B cell (primary cell): Measurements from ENCODE around the gene SLK. TPM values are rescaled to one million over a fixed set of nuclear protein-coding genes. Genes with fewer than 3 reads are reported as not detected.

Source experiments
- ATAC-seq: fragments of 200-7000 bp; cut with Tn5 transposase; one replicate; pipeline ENCODE4 v1.10.0; 2021; ENCODE audit warnings: low read depth, mild to moderate bottlenecking, moderate number of reproducible peaks, moderate library complexity
- CTCF ChIA-PET: fragments of 350-600 bp; sonication (Branson Sonifier 250); formaldehyde crosslinking; loops from one replicate; lab custom pipeline; 2021; ENCODE audit warnings: antibody characterized with exemption, inconsistent platforms; lab: Charles Lee
- POLR2A ChIA-PET: fragments of 350-600 bp; sonication (Branson Sonifier 250); formaldehyde crosslinking; loops from one replicate; lab custom pipeline; 2021; ENCODE audit warnings: antibody characterized with exemption; lab: Charles Lee
- DNase-seq: peaks from one replicate; pipeline ENCODE4 v3.0.0; 2013
- H2AFZ ChIP-seq: 2 replicates; pipeline ENCODE4 v1.6.1; 2012; ENCODE audit warnings: mild to moderate bottlenecking, low read depth, low read length; ENCODE audit not compliant: insufficient read depth, poor library complexity, severe bottlenecking
- H3K27ac ChIP-seq, 2 donors: 1 replicate in 1 of 2; 2 replicates in 1 of 2; pipeline ENCODE4 v1.5.1; 2012 to 2013; ENCODE audit warnings: low read length in 2 of 2, mild to moderate bottlenecking in 2 of 2, moderate library complexity in 1 of 2
- H3K27me3 ChIP-seq, 4 experiments: fragments of 200-600 bp in 1 of 4; sonication (generic) in 1 of 4; replicated peaks in 1 of 4; 1 replicate in 2 of 4; 2 replicates in 2 of 4; pipeline versions ENCODE4 v1.6.1 to v1.7.0; 2013 to 2016; ENCODE audit warnings: low read length in 3 of 4, mild to moderate bottlenecking in 2 of 4, mixed read lengths in 1 of 4, moderate library complexity in 1 of 4; ENCODE audit not compliant: insufficient read depth in 4 of 4, control insufficient read depth in 3 of 4; ENCODE audit errors: control extremely low read depth in 1 of 4
- H3K36me3 ChIP-seq, 2 experiments: replicated peaks in 1 of 2; 1 replicate in 1 of 2; 2 replicates in 1 of 2; pipeline versions ENCODE4 v1.6.1 to v1.7.1; 2013; ENCODE audit warnings: low read length in 1 of 2; ENCODE audit not compliant: insufficient read depth in 2 of 2, control insufficient read depth in 1 of 2; ENCODE audit errors: control extremely low read depth in 1 of 2, extremely low read depth in 1 of 2
- H3K4me1 ChIP-seq, 2 donors: fragments of 200-600 bp in 1 of 2; sonication (generic) in 1 of 2; 1 replicate in 1 of 2; 2 replicates in 1 of 2; pipeline versions ENCODE4 v1.5.1 to v1.6.1; 2013 to 2017; ENCODE audit warnings: low read length in 2 of 2; ENCODE audit not compliant: control insufficient read depth in 2 of 2, insufficient read depth in 2 of 2
- H3K4me2 ChIP-seq: replicated peaks from 2 replicates; pipeline ENCODE3; 2012; ENCODE audit warnings: mild to moderate bottlenecking, low read depth, low read length; ENCODE audit not compliant: poor library complexity, severe bottlenecking
- H3K4me3 ChIP-seq, 5 experiments: fragments of 200-600 bp in 1 of 5; sonication (generic) in 1 of 5; 1 replicate in 3 of 5; 2 replicates in 2 of 5; pipeline versions ENCODE4 v1.5.1 to v1.7.0; 2011 to 2016; ENCODE audit warnings: low read length in 4 of 5, mild to moderate bottlenecking in 4 of 5, low read depth in 2 of 5, control low read depth in 1 of 5, moderate library complexity in 1 of 5; ENCODE audit not compliant: insufficient read depth in 1 of 5; ENCODE audit errors: control extremely low read depth in 1 of 5, extremely low read depth in 1 of 5
- H3K79me2 ChIP-seq: fragments of 200-600 bp; sonication (generic); one replicate; pipeline ENCODE4 v1.6.0; 2016; ENCODE audit warnings: low read length; ENCODE audit not compliant: control insufficient read depth, insufficient read depth
- H3K9ac ChIP-seq: fragments of 200-600 bp; sonication (generic); 2 replicates; pipeline ENCODE4 v1.6.1; 2017; ENCODE audit warnings: mild to moderate bottlenecking, low read length, moderate library complexity
- H3K9me3 ChIP-seq, 3 donors: one replicate each; pipeline versions ENCODE4 v1.6.1 to v1.7.1; 2013; ENCODE audit warnings: low read length in 2 of 3; ENCODE audit not compliant: control insufficient read depth in 2 of 3, insufficient read depth in 1 of 3; ENCODE audit errors: control extremely low read depth in 1 of 3
- H4K20me1 ChIP-seq: 2 replicates; pipeline ENCODE4 v1.6.0; 2012; ENCODE audit warnings: mild to moderate bottlenecking, low read length; ENCODE audit not compliant: insufficient read depth, control insufficient read depth, poor library complexity, severe bottlenecking
- H3K27ac Mint-ChIP-seq: one replicate; pipeline ENCODE4 v1.8.0; 2021; ENCODE audit warnings: mixed read lengths
- H3K27me3 Mint-ChIP-seq: one replicate; pipeline ENCODE4 v1.8.0; 2021; ENCODE audit warnings: mixed read lengths
- H3K4me1 Mint-ChIP-seq: one replicate; pipeline ENCODE4 v1.8.0; 2021; ENCODE audit warnings: mixed read lengths
- H3K4me3 Mint-ChIP-seq: one replicate; pipeline ENCODE4 v1.8.0; 2021; ENCODE audit warnings: mixed read lengths
- H3K9me3 Mint-ChIP-seq: one replicate; pipeline ENCODE4 v1.8.0; 2022; ENCODE audit warnings: mixed read lengths; ENCODE audit not compliant: insufficient read depth
- CTCF ChIP-seq: fragments of 200-600 bp; IDR thresholded peaks from one replicate; pipeline ENCODE4 v1.8.0; 2022; ENCODE audit warnings: antibody characterized with exemption, mild to moderate bottlenecking
- EZH2 ChIP-seq: IDR thresholded peaks from 2 replicates; pipeline ENCODE4 v1.6.1; 2012; ENCODE audit warnings: borderline replicate concordance, low read depth, mild to moderate bottlenecking, moderate library complexity, low read length; ENCODE audit not compliant: insufficient read depth, poor library complexity, severe bottlenecking
- WGBS: methylation state at CpG from one replicate; pipeline ENCODE4 v1.1.5; 2013; ENCODE audit warnings: missing lambda C conversion rate; ENCODE audit not compliant: insufficient coverage; 5-methylcytosine and 5-hydroxymethylcytosine counted together
- intact Hi-C: fragments of 100-400 bp; cut with micrococcal nuclease; formaldehyde crosslinking; loops from one replicate; pipeline ENCODE4 v1.10.0; 2022
- polyA plus RNA-seq: library from polyadenylated mRNA; depleted of rRNA; stranded (reverse); fragments of >200 nt; gene quantifications from 2 replicates; pipeline ENCODE4 v1.2.3, GENCODE V29; 2012
- total RNA-seq, 2 donors: library from RNA; stranded (reverse); fragments of 120-200 nt in 1 of 2; gene quantifications; 1 replicate in 1 of 2; 2 replicates in 1 of 2; pipeline versions ENCODE4 v1.2.3 to v1.2.4, GENCODE V29; 2013 to 2022

Gene SLK
- total and polyA plus RNA-seq, 2 donors (not counting 1 experiment from before 2014, with no cell fraction given) = 2.9 to 24.5 TPM

DNA sequence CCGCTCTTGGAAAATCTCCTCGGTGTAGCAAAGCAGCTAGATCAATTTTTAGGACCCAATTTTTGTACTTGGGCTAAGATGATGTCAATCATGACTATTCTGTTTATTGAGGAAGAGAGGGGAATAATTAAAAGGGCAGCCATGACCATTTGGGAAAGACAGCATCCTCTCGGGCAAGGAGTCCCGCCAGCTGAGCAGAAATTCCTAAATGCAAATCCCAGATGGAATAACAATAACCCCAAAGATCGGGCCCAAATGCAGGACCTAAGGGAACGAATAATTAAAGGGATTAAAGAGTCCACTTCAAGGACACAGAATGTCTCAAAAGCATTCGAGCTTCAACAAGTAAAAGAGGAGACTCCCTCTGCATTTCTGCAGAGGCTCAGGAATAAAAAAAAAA lies 100.0 kb downstream of the SLK start:
- no peaks in the 10 kb centered on the region for H3K79me2 ChIP-seq
- H3K27ac ChIP-seq = no peak overlapping the region
- Mint-ChIP-seq H3K27ac (no peak overlapping the region), H3K27me3 (peaks cover 16% of the 10 kb centered on the region), H3K4me1 (no peaks in the 10 kb centered on the region), H3K9me3 (no peaks in the 10 kb centered on the region), H3K4me3 (no peak overlapping the region)
- intact Hi-C loops = no loop called here
- H3K27me3 ChIP-seq = peaks cover 0 to 4% (median 0%) of the 10 kb centered on the region in 4 experiments
- no peak overlapping the region for H3K4me3 ChIP-seq
- no peaks in the 10 kb centered on the region for H3K4me1 ChIP-seq
- ChIA-PET CTCF (interaction anchor here (1.5 kb wide), 1 partner anchor 179 kb away, joined by 3 read pairs; no protein-coding TSS in a partner anchor), POLR2A (interaction anchor here (0.7 kb wide), 1 partner anchor 290 kb away, joined by 8 read pairs; no protein-coding TSS in a partner anchor)
- no peak for TF ChIP-seq EZH2
- no peak for TF ChIP-seq CTCF
- H3K4me2 ChIP-seq = no peak overlapping the region
- H3K9me3 ChIP-seq = no peaks in the 10 kb centered on the region
- WGBS = 76% methylated on average over 5 of the region's 7 CpGs
- H3K9ac ChIP-seq = no peak overlapping the region
- DNase-seq (no peak), ATAC-seq (no peak)
- no peaks in the 10 kb centered on the region for H3K36me3 ChIP-seq
- H4K20me1 ChIP-seq = no peaks in the 10 kb centered on the region
- H2AFZ ChIP-seq = no peak overlapping the region

- Histone ChIP-seq H3K9ac (no peak overlapping the region), H3K9me3 (no peaks in the 10 kb centered on the region), H3K4me2 (no peak overlapping the region), H2AFZ (no peak overlapping the region), H3K4me1 (no peaks in the 10 kb centered on the region), H3K36me3 (no peaks in the 10 kb centered on the region), H3K4me3 (no peak overlapping the region), H3K27ac (no peak overlapping the region), H3K27me3 (peaks cover 0 to 4% (median 0%) of the 10 kb centered on the region in 4 experiments), H4K20me1 (no peaks in the 10 kb centered on the region), H3K79me2 (no peaks in the 10 kb centered on the region)
- DNase-seq = no peak
- TF ChIP-seq EZH2 = no peak
- Mint-ChIP-seq H3K4me1 (no peaks in the 10 kb centered on the region), H3K27ac (no peak overlapping the region), H3K27me3 (peaks cover 16% of the 10 kb centered on the region), H3K9me3 (no peaks in the 10 kb centered on the region), H3K4me3 (no peak overlapping the region)
- no peak for ATAC-seq
- intact Hi-C loops = no loop called here
- ChIA-PET CTCF (no interaction called here), POLR2A (interaction anchor here (0.7 kb wide), 1 partner anchor 289 kb away, joined by 8 read pairs; no protein-coding TSS in a partner anchor)
- 98% methylated on average over 12 of the region's 12 CpGs for WGBS
Observed at GRCh38 chr10:104067525-104067924, 100.6 kb downstream of the SLK start.
